GM23338 (cell line): ENCODE data around the gene MAGEC2. TPM values are rescaled to one million over a fixed set of nuclear protein-coding genes. Genes with fewer than 3 reads are reported as not detected.

Experiments used
- ATAC-seq: fragments of 200-7000 bp; cut with Tn5 transposase; 3 replicates; pipeline ENCODE4 v1.9.1; 2020
- DNase-seq: peaks from one replicate; pipeline ENCODE4 v3.0.0-alpha.2; 2015; ENCODE audit warnings: low spot score
- H2AFZ ChIP-seq: fragments of 200-600 bp; sonication (generic); 2 replicates; pipeline ENCODE4 v1.8.0; 2016; ENCODE audit warnings: antibody characterized with exemption, mild to moderate bottlenecking, moderate library complexity
- H3F3A ChIP-seq: fragments of 200-600 bp; sonication (generic); replicated peaks from 2 replicates; pipeline ENCODE4 v1.8.0; 2017; ENCODE audit warnings: antibody characterized with exemption, mixed run types, low read depth
- H3K27ac ChIP-seq: fragments of 200-600 bp; sonication (generic); 2 replicates; pipeline ENCODE4 v1.6.1; 2016; ENCODE audit warnings: low read depth
- H3K27me3 ChIP-seq: fragments of 200-600 bp; sonication (generic); 2 replicates; pipeline ENCODE4 v1.8.0; 2016; ENCODE audit warnings: mild to moderate bottlenecking, mixed run types, moderate library complexity; ENCODE audit not compliant: insufficient read depth
- H3K36me3 ChIP-seq: fragments of 200-600 bp; sonication (generic); 2 replicates; pipeline ENCODE4 v1.8.0; 2016; ENCODE audit warnings: mild to moderate bottlenecking; ENCODE audit not compliant: insufficient read depth
- H3K4me1 ChIP-seq: fragments of 200-600 bp; sonication (generic); 2 replicates; pipeline ENCODE4 v1.8.0; 2016; ENCODE audit warnings: mild to moderate bottlenecking, moderate library complexity; ENCODE audit not compliant: insufficient read depth
- H3K4me2 ChIP-seq: fragments of 200-600 bp; sonication (generic); 2 replicates; pipeline ENCODE4 v1.7.1; 2017; ENCODE audit warnings: mixed run types
- H3K4me3 ChIP-seq: fragments of 200-600 bp; sonication (generic); 2 replicates; pipeline ENCODE4 v1.6.1; 2016; ENCODE audit warnings: mixed run types
- H3K79me2 ChIP-seq: fragments of 200-600 bp; sonication (generic); replicated peaks from 2 replicates; pipeline ENCODE4 v1.8.0; 2017; ENCODE audit warnings: mild to moderate bottlenecking; ENCODE audit not compliant: insufficient read depth
- H3K9me2 ChIP-seq: fragments of 200-600 bp; sonication (generic); 2 replicates; pipeline ENCODE4 v1.8.0; 2017; ENCODE audit not compliant: insufficient read depth
- H4K20me1 ChIP-seq: fragments of 200-600 bp; sonication (generic); replicated peaks from 2 replicates; pipeline ENCODE4 v1.8.0; 2017; ENCODE audit warnings: mild to moderate bottlenecking; ENCODE audit not compliant: insufficient read depth
- H3K27ac Mint-ChIP-seq: 2 replicates; pipeline ENCODE4 v1.8.0; 2020; ENCODE audit warnings: inconsistent platforms, mild to moderate bottlenecking, moderate library complexity, mixed read lengths
- H3K27me3 Mint-ChIP-seq: 3 replicates; pipeline ENCODE4 v1.8.0; 2022; ENCODE audit warnings: low read depth, mild to moderate bottlenecking, moderate library complexity, mixed read lengths, inconsistent platforms; ENCODE audit not compliant: insufficient read depth, poor library complexity
- H3K36me3 Mint-ChIP-seq: 3 replicates; pipeline ENCODE4 v1.8.0; 2021; ENCODE audit warnings: low read depth, mild to moderate bottlenecking, inconsistent platforms, moderate library complexity, mixed read lengths
- H3K4me1 Mint-ChIP-seq: 3 replicates; pipeline ENCODE4 v1.8.0; 2020; ENCODE audit warnings: mild to moderate bottlenecking, inconsistent platforms, mixed read lengths
- H3K4me3 Mint-ChIP-seq: 3 replicates; pipeline ENCODE4 v1.8.0; 2021; ENCODE audit warnings: moderate library complexity, mild to moderate bottlenecking, inconsistent platforms, mixed read lengths
- H3K9me3 Mint-ChIP-seq: 3 replicates; pipeline ENCODE4 v1.8.0; 2020; ENCODE audit warnings: moderate library complexity, mild to moderate bottlenecking, inconsistent platforms, mixed read lengths
- CREB1 ChIP-seq: fragments of 250-450 bp; sonication (Bioruptor Pico); IDR thresholded peaks from 2 replicates; pipeline ENCODE4 v1.5.0; 2020; ENCODE audit warnings: low read depth, mild to moderate bottlenecking, moderate library complexity
- ETS1 ChIP-seq: IDR thresholded peaks from 2 replicates; pipeline ENCODE4 v1.6.1; 2016; ENCODE audit warnings: antibody characterized with exemption
- EZH2 ChIP-seq: fragments of 200-600 bp; sonication (generic); IDR thresholded peaks from one replicate; pipeline ENCODE4 v1.8.0; 2017; ENCODE audit warnings: antibody characterized with exemption, mild to moderate bottlenecking, low read depth; ENCODE audit not compliant: unreplicated experiment
- EZH2phosphoT487 ChIP-seq: fragments of 200-600 bp; sonication (generic); IDR thresholded peaks from one replicate; pipeline ENCODE4 v1.8.1; 2018; ENCODE audit warnings: antibody characterized with exemption; ENCODE audit not compliant: unreplicated experiment
- JUNB ChIP-seq: IDR thresholded peaks from one replicate; pipeline ENCODE4 v1.6.1; 2016; ENCODE audit warnings: antibody characterized with exemption; ENCODE audit not compliant: unreplicated experiment
- NANOG ChIP-seq: IDR thresholded peaks from 2 replicates; pipeline ENCODE4 v1.6.1; 2016; ENCODE audit warnings: antibody characterized with exemption, borderline replicate concordance
- POLR2AphosphoS5 ChIP-seq: IDR thresholded peaks from 2 replicates; pipeline ENCODE4 v1.6.1; 2016; ENCODE audit warnings: antibody characterized with exemption, low read depth
- REST ChIP-seq: IDR thresholded peaks from one replicate; pipeline ENCODE4 v1.6.1; 2018; ENCODE audit warnings: antibody characterized with exemption; ENCODE audit not compliant: unreplicated experiment
- ZNF114 ChIP-seq: fragments of 250-450 bp; sonication (Bioruptor Pico); IDR thresholded peaks from 2 replicates; pipeline ENCODE4 v1.5.0; 2020; ENCODE audit warnings: mild to moderate bottlenecking, moderate library complexity
- ZNF331 ChIP-seq: fragments of 250-450 bp; sonication (Bioruptor Pico); IDR thresholded peaks from 2 replicates; pipeline ENCODE4 v1.5.0; 2020; ENCODE audit warnings: low read depth, mild to moderate bottlenecking, moderate library complexity
- ZNF462 ChIP-seq: fragments of 250-450 bp; sonication (Bioruptor Pico); IDR thresholded peaks from 2 replicates; pipeline ENCODE4 v1.5.0; 2020; ENCODE audit warnings: mild to moderate bottlenecking, moderate library complexity
- polyA plus RNA-seq: library from polyadenylated mRNA; unstranded; fragments of >200 nt; fragmentation: Nextera tagmentation; extraction: Ambion mirVana; gene quantifications from 2 replicates; pipeline ENCODE4 v1.2.1, GENCODE V29; 2016
- total RNA-seq: library from RNA; depleted of rRNA; stranded (reverse); fragments of >200 nt; shearing (Covaris generic); gene quantifications from 2 replicates; pipeline ENCODE4 v1.2.3, GENCODE V29; 2014

MAGEC2 gene
- total and polyA plus RNA-seq, 2 experiments from 2014 or later: not detected

- no peaks in the 10 kb centered on the region for H3F3A ChIP-seq
- H3K4me2 ChIP-seq: no peak overlapping the region
- no peaks in the 10 kb centered on the region for H4K20me1 ChIP-seq
- no peak overlapping the region for H2AFZ ChIP-seq
- no peak overlapping the region for H3K4me3 Mint-ChIP-seq
- no peak for TF ChIP-seq EZH2
- TF ChIP-seq ZNF462 (CRISPR knock-in tag): no peak
- no peak for TF ChIP-seq EZH2phosphoT487
- no peak for TF ChIP-seq REST
- no peak for TF ChIP-seq CREB1 (CRISPR knock-in tag)
- no peak for TF ChIP-seq NANOG
- TF ChIP-seq ZNF114 (CRISPR knock-in tag): no peak
- no peak for TF ChIP-seq JUNB
- no peak for TF ChIP-seq ZNF331 (CRISPR knock-in tag)
- TF ChIP-seq ETS1: no peak
- TF ChIP-seq POLR2AphosphoS5: no peak
- no peak overlapping the region for H3K4me3 ChIP-seq
- DNase-seq (no peak), ATAC-seq (no peak)
- no peaks in the 10 kb centered on the region; the same call in 2 of the 3 replicates for H3K9me3 Mint-ChIP-seq
- H3K27me3 Mint-ChIP-seq: no peaks in the 10 kb centered on the region
- H3K27ac ChIP-seq: no peak overlapping the region
- H3K36me3 Mint-ChIP-seq: no peaks in the 10 kb centered on the region
- H3K4me1 Mint-ChIP-seq: no peaks in the 10 kb centered on the region
- no peaks in the 10 kb centered on the region for H3K4me1 ChIP-seq
- no peaks in the 10 kb centered on the region for H3K9me2 ChIP-seq
- H3K27me3 ChIP-seq: no peaks in the 10 kb centered on the region
- no peak overlapping the region for H3K27ac Mint-ChIP-seq
- H3K36me3 ChIP-seq: no peaks in the 10 kb centered on the region
- no peaks in the 10 kb centered on the region for H3K79me2 ChIP-seq
These were observed 39.5 kb upstream of the MAGEC2 start for GRCh38 chrX:142244568-142244967.
